Pancreas (tissue), 10 donors: Measurements from ENCODE around the gene DUSP3. TPM values are rescaled to one million over a fixed set of nuclear protein-coding genes. Genes with fewer than 3 reads are reported as not detected.

Experiments
- ATAC-seq, 4 donors: fragments of 200-7000 bp; cut with Tn5 transposase; one replicate each; pipeline versions ENCODE4 v1.8.0 to v1.9.1; 2020; ENCODE audit warnings: mild to moderate bottlenecking in 4 of 4, moderate library complexity in 4 of 4
- DNase-seq, 6 donors: peaks; one replicate each; pipeline ENCODE4 v3.0.0-alpha.2; 2020
- FAIRE-seq: peaks from 2 replicates; lab custom pipeline; 2012; peaks lifted over from hg19 to GRCh38; lab: Jason Lieb, UNC
- H3K27ac ChIP-seq, 4 donors: fragments of 200-600 bp; sonication (generic); 1 replicate in 3 of 4; 2 replicates in 1 of 4; pipeline versions ENCODE4 v1.5.0 to v1.8.0; 2020
- H3K27me3 ChIP-seq, 4 donors: fragments of 200-600 bp; one replicate each; pipeline ENCODE4 v1.8.0; 2021
- H3K36me3 ChIP-seq, 3 donors: fragments of 200-600 bp; sonication (generic) in 1 of 3; one replicate each; pipeline versions ENCODE4 v1.5.0 to v1.8.0; 2020 to 2021
- H3K4me1 ChIP-seq, 3 donors: fragments of 200-600 bp; one replicate each; pipeline ENCODE4 v1.8.0; 2021
- H3K4me3 ChIP-seq, 4 donors: fragments of 200-600 bp; sonication (generic) in 2 of 4; one replicate each; pipeline versions ENCODE4 v1.5.0 to v1.8.0; 2020 to 2021
- H3K9me3 ChIP-seq, 4 donors: fragments of 200-600 bp; one replicate each; pipeline ENCODE4 v1.8.0; 2021
- WGBS, 2 donors: extraction: QIAGEN DNeasy Blood & Tissue Kit; methylation state at CpG; one replicate each; pipeline ENCODE4 v1.1.7; 2013; 5-methylcytosine and 5-hydroxymethylcytosine counted together
- intact Hi-C, 3 donors: fragments of 100-400 bp; cut with DNase I; formaldehyde crosslinking; loops; one replicate each; pipeline versions ENCODE4 v1.11.1 to v1.14.2; 2022
- polyA plus RNA-seq, 2 donors: library from polyadenylated mRNA; stranded (reverse); fragments of 200-250 nt; gene quantifications; one replicate each; pipeline ENCODE4 v1.2.3, GENCODE V29; 2013
- total RNA-seq, 6 donors: library from RNA; stranded (reverse); fragmentation: NEBNext Ultra II Directional in 4 of 6; extraction: Animal tissue kit (Norgen Biotek cat#: 25700) in 4 of 6; gene quantifications; one replicate each; pipeline versions ENCODE4 v1.2.1 to v1.2.4, GENCODE V29; 2021 to 2023
- TF ChIP-seq, protein P1 (sequence below), 4 donors: fragments of 200-600 bp; sonication (generic) in 3 of 4; IDR thresholded peaks; one replicate each; pipeline versions ENCODE4 v1.5.0 to v1.8.0; 2021; ENCODE audit warnings: antibody characterized with exemption in 4 of 4
- donor health status: healthy with polysubstance abuse.
- donor health status: DM: no; HTN: no; CAD: no; lungs with moderate emphysema.
- donor health status: DM: no; HTN: no; CAD: no.
- donor health status: control.
- donor health status: control.
- donor health status: Bipolar disorder and iron deficiency.
- donor health status: DM: yes; HTN: yes; CAD: no.
- donor health status: DM: no; HTN: no; CAD: no.
- donor health status: DM: no; HTN: no; CAD: no.
- donor health status: DM: yes; HTN: yes; CAD: no.

Gene DUSP3
- total and polyA plus RNA-seq, 8 donors, result 29.4 to 52.3 (median 40.7) TPM

DNA sequence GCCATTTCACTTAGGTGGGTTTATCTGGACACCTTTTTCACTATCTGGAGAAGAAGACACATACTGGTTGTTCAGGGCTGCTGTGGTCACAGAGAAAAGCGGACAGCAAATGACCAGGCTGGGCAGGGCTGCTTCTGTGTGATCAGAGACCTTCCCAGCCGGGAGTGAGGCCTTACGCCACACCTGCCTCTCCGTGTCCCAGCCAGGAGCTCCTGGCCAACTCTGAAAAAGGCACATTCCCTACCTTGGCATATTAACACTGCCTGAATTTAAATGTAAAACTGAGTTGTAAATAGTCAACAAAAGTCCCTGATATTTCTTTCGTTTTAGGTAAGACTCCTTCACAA is 11.1 kb downstream of the DUSP3 start:
- Histone ChIP-seq H3K4me1 (peaks cover 7% of the 10 kb centered on the region in 3 donors), H3K27me3 (no peaks in the 10 kb centered on the region), H3K36me3 (peaks cover 0 to 32% (median 7%) of the 10 kb centered on the region in 3 donors), H3K27ac (no peak overlapping the region), H3K4me3 (no peak overlapping the region), H3K9me3 (no peaks in the 10 kb centered on the region)
- DNase-seq (no peak), ATAC-seq (no peak), FAIRE-seq (no peak)
- TF ChIP-seq, protein P1, sequence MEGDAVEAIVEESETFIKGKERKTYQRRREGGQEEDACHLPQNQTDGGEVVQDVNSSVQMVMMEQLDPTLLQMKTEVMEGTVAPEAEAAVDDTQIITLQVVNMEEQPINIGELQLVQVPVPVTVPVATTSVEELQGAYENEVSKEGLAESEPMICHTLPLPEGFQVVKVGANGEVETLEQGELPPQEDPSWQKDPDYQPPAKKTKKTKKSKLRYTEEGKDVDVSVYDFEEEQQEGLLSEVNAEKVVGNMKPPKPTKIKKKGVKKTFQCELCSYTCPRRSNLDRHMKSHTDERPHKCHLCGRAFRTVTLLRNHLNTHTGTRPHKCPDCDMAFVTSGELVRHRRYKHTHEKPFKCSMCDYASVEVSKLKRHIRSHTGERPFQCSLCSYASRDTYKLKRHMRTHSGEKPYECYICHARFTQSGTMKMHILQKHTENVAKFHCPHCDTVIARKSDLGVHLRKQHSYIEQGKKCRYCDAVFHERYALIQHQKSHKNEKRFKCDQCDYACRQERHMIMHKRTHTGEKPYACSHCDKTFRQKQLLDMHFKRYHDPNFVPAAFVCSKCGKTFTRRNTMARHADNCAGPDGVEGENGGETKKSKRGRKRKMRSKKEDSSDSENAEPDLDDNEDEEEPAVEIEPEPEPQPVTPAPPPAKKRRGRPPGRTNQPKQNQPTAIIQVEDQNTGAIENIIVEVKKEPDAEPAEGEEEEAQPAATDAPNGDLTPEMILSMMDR (IDR thresholded peaks at IDR 0.05), result no peak
- intact Hi-C loops, result no loop called here
- WGBS, 2 donors, result 73% methylated on average over 5 of the region's 5 CpGs

DNA sequence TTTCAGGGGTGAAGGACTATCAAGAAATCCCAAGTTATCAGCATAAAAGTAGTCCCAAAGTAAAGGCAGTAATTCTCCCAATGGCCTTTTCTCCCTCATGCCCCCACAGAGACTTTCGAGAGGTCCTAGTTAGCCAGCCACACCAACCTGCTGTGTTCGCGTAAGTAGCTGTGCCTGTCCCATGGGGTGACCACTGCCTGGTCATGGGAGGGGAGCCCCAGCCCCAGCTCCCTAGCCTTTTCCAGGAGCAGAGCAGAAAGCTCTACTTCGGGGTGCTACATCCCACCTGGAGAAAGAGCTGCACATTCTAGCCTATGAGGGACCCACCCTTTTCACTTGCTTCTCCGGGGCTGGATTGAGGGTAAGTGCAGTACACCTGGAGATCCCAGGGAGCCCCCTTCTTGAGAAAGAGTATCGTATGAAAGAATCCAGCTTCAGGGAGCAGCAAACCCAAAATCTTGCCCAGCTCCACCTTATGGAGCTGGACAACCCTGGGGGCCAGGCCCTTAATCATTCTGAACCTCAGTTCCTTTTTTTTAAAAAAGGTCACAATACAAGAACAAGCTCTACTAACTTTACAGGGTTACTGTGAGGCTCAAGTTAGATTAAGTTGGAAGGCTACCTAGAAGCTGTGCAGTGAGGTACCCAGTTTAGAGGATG is 11.6 kb downstream of the DUSP3 start:
- no peak for ATAC-seq
- TF ChIP-seq, protein P1 (IDR thresholded peaks at IDR 0.05), result no peak

DNA sequence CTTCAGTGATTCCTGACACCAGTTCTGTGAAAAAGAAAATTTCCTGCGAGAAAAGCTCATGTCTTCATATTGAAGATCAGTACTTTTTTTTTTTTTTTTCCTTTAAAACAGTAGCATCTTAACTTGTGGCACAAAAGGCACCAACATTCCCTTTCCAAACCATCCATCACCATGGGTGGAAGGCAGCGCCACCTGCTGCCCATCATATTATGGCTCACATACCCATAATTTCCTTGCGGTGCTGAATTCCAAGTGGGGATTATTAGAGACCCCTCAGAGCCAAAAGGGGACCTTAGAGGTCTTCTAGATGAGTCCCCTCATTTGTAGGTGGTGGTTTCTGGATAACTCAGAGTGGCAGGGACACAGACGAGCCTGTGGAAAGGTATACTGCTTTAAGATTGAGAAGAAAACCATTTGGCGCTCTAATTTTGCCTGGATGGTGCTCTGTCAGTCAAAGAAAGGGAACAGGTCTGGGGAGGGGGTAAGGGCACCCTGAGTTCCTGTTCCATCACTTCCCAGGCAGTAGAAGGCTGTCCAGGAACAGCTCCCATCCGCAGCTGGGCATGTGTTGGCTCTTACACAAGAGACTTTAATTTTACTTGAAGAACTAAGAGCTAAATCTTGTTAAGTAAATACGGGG is 12.2 kb downstream of the DUSP3 start:
- no peak overlapping the region for H3K27ac ChIP-seq

More for the DNA sequence above, 11.6 kb downstream of the DUSP3 start:
- Histone ChIP-seq H3K36me3 (peaks cover 0 to 29% (median 7%) of the 10 kb centered on the region in 3 donors), H3K4me3 (no peak overlapping the region), H3K27ac (no peak overlapping the region), H3K9me3 (no peaks in the 10 kb centered on the region), H3K4me1 (peaks cover 2 to 7% (median 2%) of the 10 kb centered on the region in 3 donors), H3K27me3 (no peaks in the 10 kb centered on the region)
- WGBS, 2 donors, result 84 to 88% methylated on average over 6 of the region's 6 CpGs
- DNase-seq (no peak), FAIRE-seq (no peak)
- intact Hi-C loops, result no loop called here

DNA sequence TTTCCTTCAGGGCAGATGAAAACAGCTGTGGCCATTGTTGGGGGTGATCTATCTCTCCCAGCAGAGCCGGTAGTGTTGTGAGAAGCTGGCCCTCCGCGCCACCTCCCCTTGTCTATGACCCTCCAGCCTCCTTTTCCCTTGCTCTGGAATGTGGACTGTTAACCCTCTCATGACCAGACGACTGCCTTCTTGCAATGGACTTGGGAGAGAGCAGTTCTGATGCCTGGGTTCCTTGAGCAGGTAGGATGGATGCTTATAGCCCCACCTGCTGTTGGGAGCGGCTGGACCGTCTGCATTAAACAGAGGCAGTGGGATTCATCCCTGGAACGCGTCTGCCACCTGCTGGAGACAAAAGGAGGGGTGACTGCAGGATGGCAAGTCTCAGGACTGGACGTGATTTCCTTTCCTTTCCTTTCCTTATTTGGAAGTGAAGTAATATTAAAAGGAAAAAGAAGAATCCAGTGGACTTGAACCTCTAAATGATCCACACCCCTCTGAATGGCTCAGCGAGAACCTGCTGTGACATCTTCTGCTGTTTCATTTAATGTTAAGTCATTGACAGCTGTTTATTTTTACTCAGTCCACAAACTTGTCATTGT is 18.4 kb downstream of the DUSP3 start:
- Histone ChIP-seq H3K27me3 (peaks cover 0 to 7% (median 0%) of the 10 kb centered on the region in 4 donors), H3K27ac (no peak overlapping the region), H3K36me3 (peaks cover 0 to 2% (median 0%) of the 10 kb centered on the region in 3 donors), H3K4me1 (no peaks in the 10 kb centered on the region), H3K9me3 (no peaks in the 10 kb centered on the region), H3K4me3 (no peak overlapping the region)
- WGBS, 2 donors, result 4 to 6% methylated on average over 10 of the region's 10 CpGs
- intact Hi-C loops, result no loop called here
- FAIRE-seq (peak; percentile 89), ATAC-seq (peak; percentile 96 to 100 (median 98)), DNase-seq (peak; percentile 86 to 97 (median 94))
- TF ChIP-seq, protein P1 (IDR thresholded peaks at IDR 0.05), result peak; percentile 93 to 98 (median 94)

More for the DNA sequence above, 12.2 kb downstream of the DUSP3 start:
- TF ChIP-seq, protein P1 (IDR thresholded peaks at IDR 0.05), result peak in 3 of 4 donors; percentile 59 to 68 (median 60)
- WGBS, 2 donors, result 56 to 64% methylated on average over 7 of the region's 7 CpGs
- peak in 3 of 4 donors; percentile 33 to 74 (median 59) for ATAC-seq
- Histone ChIP-seq H3K4me3 (no peak overlapping the region), H3K27me3 (no peaks in the 10 kb centered on the region), H3K36me3 (peaks cover 0 to 29% (median 7%) of the 10 kb centered on the region in 3 donors), H3K9me3 (no peaks in the 10 kb centered on the region), H3K4me1 (peaks cover 0 to under 1% (median 0%) of the 10 kb centered on the region in 3 donors)
- DNase-seq, result peak in 3 of 6 donors; percentile 35 to 78 (median 63)
- no peak for FAIRE-seq
- intact Hi-C loops, result no loop called here
